Sigmoid colon (tissue), 4 donors: Measurements from ENCODE around the gene USP6.

Experiments used
- EP300 ChIP-seq, 4 donors: sonication (generic); formaldehyde crosslinking; IDR thresholded peaks; one replicate each; pipeline ENCODE4 v1.6.1; 2017; ENCODE audit warnings: antibody characterized with exemption in 4 of 4
- POLR2A ChIP-seq, 2 donors: fragments of 450-650 bp; IDR thresholded peaks; one replicate each; pipeline ENCODE4 v1.6.1; 2016; ENCODE audit warnings: antibody characterized with exemption in 2 of 2, mild to moderate bottlenecking in 2 of 2, moderate library complexity in 2 of 2
- TF ChIP-seq, protein P1 (sequence below), 4 experiments: fragments of 450-650 bp in 3 of 4; fragments of 200-600 bp in 1 of 4; IDR thresholded peaks; one replicate each; pipeline ENCODE4 v1.5.1; 2016 to 2019; ENCODE audit warnings: antibody characterized with exemption in 4 of 4, mild to moderate bottlenecking in 3 of 4, moderate library complexity in 2 of 4

DNA sequence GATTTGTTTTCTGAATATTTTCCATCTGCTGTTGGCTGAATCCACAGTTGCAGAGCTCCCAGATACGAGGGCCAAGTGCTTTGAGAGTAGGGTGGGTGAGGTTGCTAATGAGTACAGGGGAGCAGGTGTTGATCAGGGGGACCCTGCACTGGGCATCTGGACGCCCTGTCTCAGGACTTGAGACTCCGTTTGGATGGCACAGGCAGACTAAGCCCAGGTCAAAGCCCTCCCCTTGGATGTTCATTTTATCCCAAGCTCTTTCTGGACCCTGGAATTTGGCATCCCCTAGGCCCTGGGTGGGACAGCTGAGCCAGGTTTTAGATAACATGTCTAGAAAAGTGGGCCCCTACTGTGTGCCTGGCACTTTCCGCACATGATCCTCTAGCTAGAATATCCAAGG, 12.1 kb downstream of the USP6 start:
- TF ChIP-seq, protein P1, sequence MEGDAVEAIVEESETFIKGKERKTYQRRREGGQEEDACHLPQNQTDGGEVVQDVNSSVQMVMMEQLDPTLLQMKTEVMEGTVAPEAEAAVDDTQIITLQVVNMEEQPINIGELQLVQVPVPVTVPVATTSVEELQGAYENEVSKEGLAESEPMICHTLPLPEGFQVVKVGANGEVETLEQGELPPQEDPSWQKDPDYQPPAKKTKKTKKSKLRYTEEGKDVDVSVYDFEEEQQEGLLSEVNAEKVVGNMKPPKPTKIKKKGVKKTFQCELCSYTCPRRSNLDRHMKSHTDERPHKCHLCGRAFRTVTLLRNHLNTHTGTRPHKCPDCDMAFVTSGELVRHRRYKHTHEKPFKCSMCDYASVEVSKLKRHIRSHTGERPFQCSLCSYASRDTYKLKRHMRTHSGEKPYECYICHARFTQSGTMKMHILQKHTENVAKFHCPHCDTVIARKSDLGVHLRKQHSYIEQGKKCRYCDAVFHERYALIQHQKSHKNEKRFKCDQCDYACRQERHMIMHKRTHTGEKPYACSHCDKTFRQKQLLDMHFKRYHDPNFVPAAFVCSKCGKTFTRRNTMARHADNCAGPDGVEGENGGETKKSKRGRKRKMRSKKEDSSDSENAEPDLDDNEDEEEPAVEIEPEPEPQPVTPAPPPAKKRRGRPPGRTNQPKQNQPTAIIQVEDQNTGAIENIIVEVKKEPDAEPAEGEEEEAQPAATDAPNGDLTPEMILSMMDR (IDR thresholded peaks at IDR 0.05) = no peak
- TF ChIP-seq POLR2A (IDR thresholded peaks at IDR 0.05) = no peak
- no peak for TF ChIP-seq EP300 (IDR thresholded peaks at IDR 0.05)
